Liver (tissue), 3 donors: ENCODE data around the gene ZNF552.

ENCODE experiments used
- CTCF ChIP-seq: fragments of 150-350 bp; IDR thresholded peaks from 2 replicates; pipeline ENCODE4 v1.5.1; 2017; ENCODE audit warnings: improper control_type of control experiment, low read depth, low read length; ENCODE audit not compliant: missing input control
- EGR1 ChIP-seq, 2 donors: IDR thresholded peaks; 2 replicates each; pipeline ENCODE4 v1.6.1; 2016 to 2018; ENCODE audit warnings: antibody characterized with exemption in 2 of 2, low read depth in 2 of 2
- GABPA ChIP-seq, 2 donors: IDR thresholded peaks in 1 of 2; conservative IDR thresholded peaks in 1 of 2; 2 replicates each; pipeline ENCODE4 v1.6.1; 2016; ENCODE audit warnings: antibody characterized with exemption in 2 of 2, mild to moderate bottlenecking in 1 of 2, moderate library complexity in 1 of 2
- HNF4A ChIP-seq, 2 donors: conservative IDR thresholded peaks; 2 replicates each; pipeline ENCODE4 v1.6.1; 2016; ENCODE audit warnings: antibody characterized with exemption in 2 of 2, mild to moderate bottlenecking in 2 of 2
- JUND ChIP-seq, 2 donors: IDR thresholded peaks; 2 replicates each; pipeline ENCODE4 v1.6.1; 2016; ENCODE audit warnings: antibody characterized with exemption in 2 of 2
- RAD21 ChIP-seq, 2 donors: IDR thresholded peaks; 2 replicates each; pipeline ENCODE4 v1.6.1; 2016; ENCODE audit warnings: antibody characterized with exemption in 2 of 2, mild to moderate bottlenecking in 2 of 2
- SP1 ChIP-seq: IDR thresholded peaks from 2 replicates; pipeline ENCODE4 v1.6.1; 2018; ENCODE audit warnings: antibody characterized with exemption, mild to moderate bottlenecking
- TAF1 ChIP-seq: conservative IDR thresholded peaks from 2 replicates; pipeline ENCODE4 v1.6.1; 2016; ENCODE audit warnings: antibody characterized with exemption, mild to moderate bottlenecking
- YY1 ChIP-seq: IDR thresholded peaks from 2 replicates; pipeline ENCODE4 v1.6.1; 2016; ENCODE audit warnings: antibody characterized with exemption, mild to moderate bottlenecking
- ZBTB33 ChIP-seq: IDR thresholded peaks from 2 replicates; pipeline ENCODE4 v1.6.1; 2016; ENCODE audit warnings: antibody characterized with exemption
- TF ChIP-seq, protein P1 (sequence below): IDR thresholded peaks from 2 replicates; pipeline ENCODE4 v1.6.1; 2016; ENCODE audit warnings: antibody characterized with exemption
- TF ChIP-seq, protein P2 (sequence below): IDR thresholded peaks from 2 replicates; pipeline ENCODE4 v1.6.1; 2016; ENCODE audit warnings: antibody characterized with exemption
- TF ChIP-seq, protein P3 (sequence below): IDR thresholded peaks from 2 replicates; pipeline ENCODE4 v1.6.1; 2016; ENCODE audit warnings: antibody characterized with exemption, mild to moderate bottlenecking
- donor health status: healthy.
- donor health status: healthy.

GRCh38 chr19:57800696-57801095, 14.0 kb downstream of the ZNF552 start:
- TF ChIP-seq SP1 (no peak), CTCF (no peak), RAD21 (IDR thresholded peaks at IDR 0.05) (no peak), GABPA (IDR thresholded peaks at IDR 0.05 in 1 of 2, conservative IDR thresholded peaks at IDR 0.05 in 1 of 2) (no peak), EGR1 (IDR thresholded peaks at IDR 0.05; ENCODE audit: low read depth in 2 of 2) (no peak), TAF1 (no peak), JUND (IDR thresholded peaks at IDR 0.05) (no peak), HNF4A (conservative IDR thresholded peaks at IDR 0.05) (no peak), YY1 (no peak), ZBTB33 (no peak)
- TF ChIP-seq, protein P1, sequence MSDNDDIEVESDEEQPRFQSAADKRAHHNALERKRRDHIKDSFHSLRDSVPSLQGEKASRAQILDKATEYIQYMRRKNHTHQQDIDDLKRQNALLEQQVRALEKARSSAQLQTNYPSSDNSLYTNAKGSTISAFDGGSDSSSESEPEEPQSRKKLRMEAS: no peak
- TF ChIP-seq, protein P2, sequence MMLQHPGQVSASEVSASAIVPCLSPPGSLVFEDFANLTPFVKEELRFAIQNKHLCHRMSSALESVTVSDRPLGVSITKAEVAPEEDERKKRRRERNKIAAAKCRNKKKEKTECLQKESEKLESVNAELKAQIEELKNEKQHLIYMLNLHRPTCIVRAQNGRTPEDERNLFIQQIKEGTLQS: no peak
- TF ChIP-seq, protein P3, sequence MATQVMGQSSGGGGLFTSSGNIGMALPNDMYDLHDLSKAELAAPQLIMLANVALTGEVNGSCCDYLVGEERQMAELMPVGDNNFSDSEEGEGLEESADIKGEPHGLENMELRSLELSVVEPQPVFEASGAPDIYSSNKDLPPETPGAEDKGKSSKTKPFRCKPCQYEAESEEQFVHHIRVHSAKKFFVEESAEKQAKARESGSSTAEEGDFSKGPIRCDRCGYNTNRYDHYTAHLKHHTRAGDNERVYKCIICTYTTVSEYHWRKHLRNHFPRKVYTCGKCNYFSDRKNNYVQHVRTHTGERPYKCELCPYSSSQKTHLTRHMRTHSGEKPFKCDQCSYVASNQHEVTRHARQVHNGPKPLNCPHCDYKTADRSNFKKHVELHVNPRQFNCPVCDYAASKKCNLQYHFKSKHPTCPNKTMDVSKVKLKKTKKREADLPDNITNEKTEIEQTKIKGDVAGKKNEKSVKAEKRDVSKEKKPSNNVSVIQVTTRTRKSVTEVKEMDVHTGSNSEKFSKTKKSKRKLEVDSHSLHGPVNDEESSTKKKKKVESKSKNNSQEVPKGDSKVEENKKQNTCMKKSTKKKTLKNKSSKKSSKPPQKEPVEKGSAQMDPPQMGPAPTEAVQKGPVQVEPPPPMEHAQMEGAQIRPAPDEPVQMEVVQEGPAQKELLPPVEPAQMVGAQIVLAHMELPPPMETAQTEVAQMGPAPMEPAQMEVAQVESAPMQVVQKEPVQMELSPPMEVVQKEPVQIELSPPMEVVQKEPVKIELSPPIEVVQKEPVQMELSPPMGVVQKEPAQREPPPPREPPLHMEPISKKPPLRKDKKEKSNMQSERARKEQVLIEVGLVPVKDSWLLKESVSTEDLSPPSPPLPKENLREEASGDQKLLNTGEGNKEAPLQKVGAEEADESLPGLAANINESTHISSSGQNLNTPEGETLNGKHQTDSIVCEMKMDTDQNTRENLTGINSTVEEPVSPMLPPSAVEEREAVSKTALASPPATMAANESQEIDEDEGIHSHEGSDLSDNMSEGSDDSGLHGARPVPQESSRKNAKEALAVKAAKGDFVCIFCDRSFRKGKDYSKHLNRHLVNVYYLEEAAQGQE: no peak
